Fibroblast of mammary gland (primary cell): ENCODE measurements around the gene TXNIP.

ENCODE experiments used
- DNase-seq: peaks from one replicate; pipeline ENCODE4 v3.0.0-alpha.2; 2010; ENCODE audit warnings: low read depth
- H3K4me3 ChIP-seq: 2 replicates; pipeline ENCODE4 v1.5.1; 2011; ENCODE audit warnings: low read depth, mild to moderate bottlenecking, low read length, moderate library complexity; ENCODE audit not compliant: control insufficient read depth
- TF ChIP-seq, protein P1 (sequence below): conservative IDR thresholded peaks from 2 replicates; pipeline ENCODE4 v1.5.1; 2011; ENCODE audit warnings: low read depth, low read length, inconsistent platforms; ENCODE audit not compliant: control insufficient read depth, insufficient read depth

Gene TXNIP

DNA sequence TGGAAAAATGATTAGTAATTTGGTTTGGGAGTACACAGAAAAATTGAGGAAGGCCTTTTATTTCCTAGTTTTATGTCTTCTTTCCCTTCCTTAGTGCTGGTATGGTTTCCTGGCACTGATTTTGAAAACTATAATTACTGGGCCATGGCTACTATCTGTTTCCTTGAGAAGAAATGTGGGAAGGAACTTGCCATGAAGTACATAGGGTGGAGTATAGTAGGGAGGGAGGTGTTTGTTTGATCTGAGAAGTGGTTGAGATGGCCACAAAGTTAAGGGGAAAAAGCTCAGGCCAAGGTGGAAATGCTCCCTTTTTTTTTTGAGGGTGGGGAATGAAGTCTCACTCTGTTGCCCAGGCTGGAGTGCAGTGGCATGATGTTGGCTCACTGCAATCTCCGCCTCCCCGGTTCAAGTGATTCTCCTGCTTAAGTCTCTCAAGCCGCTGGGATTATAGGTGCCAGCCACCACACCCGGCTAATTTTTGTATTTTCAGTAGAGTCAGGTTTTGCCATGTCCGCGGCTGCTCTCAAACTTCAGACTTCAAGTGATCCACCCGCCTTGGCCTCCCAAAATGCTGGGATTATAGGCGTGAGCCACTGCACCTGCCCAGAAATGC is 13.9 kb upstream of the TXNIP start:
- DNase-seq, result no peak
- TF ChIP-seq, protein P1, sequence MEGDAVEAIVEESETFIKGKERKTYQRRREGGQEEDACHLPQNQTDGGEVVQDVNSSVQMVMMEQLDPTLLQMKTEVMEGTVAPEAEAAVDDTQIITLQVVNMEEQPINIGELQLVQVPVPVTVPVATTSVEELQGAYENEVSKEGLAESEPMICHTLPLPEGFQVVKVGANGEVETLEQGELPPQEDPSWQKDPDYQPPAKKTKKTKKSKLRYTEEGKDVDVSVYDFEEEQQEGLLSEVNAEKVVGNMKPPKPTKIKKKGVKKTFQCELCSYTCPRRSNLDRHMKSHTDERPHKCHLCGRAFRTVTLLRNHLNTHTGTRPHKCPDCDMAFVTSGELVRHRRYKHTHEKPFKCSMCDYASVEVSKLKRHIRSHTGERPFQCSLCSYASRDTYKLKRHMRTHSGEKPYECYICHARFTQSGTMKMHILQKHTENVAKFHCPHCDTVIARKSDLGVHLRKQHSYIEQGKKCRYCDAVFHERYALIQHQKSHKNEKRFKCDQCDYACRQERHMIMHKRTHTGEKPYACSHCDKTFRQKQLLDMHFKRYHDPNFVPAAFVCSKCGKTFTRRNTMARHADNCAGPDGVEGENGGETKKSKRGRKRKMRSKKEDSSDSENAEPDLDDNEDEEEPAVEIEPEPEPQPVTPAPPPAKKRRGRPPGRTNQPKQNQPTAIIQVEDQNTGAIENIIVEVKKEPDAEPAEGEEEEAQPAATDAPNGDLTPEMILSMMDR, result no peak
- H3K4me3 ChIP-seq, result no peak overlapping the region

DNA sequence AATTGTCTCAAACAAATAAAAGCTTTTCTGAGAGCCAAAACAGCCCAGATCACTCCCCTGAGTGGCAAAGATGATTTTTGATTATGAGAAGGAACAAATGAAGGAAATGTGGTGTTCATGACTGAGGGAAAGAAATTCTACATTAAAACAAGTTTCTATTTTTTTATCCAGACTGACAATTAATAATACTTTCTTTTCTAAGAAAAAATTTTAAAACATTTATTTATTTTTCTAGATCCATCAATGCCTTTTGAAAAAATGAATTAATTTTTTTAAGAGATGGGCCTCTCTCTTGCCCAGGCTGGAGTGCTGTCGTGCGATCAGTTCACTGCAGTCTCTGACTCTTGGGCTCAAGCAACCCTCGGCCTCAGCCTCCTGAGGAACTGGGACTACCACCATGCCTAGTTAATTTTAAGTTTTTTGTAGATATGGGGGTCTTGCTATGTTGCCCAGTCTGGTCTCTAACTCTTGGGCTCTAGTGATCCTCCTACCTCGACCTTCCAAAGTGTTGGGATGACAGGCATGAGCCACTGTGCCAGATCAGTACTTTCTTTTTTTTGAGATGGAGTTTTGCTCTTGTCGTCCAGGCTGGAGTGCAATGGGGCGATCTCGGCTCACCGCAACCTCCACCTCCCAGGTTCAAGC is 11.2 kb upstream of the TXNIP start:
- H3K4me3 ChIP-seq, result no peak overlapping the region
- TF ChIP-seq, protein P1, result no peak
- no peak for DNase-seq

DNA sequence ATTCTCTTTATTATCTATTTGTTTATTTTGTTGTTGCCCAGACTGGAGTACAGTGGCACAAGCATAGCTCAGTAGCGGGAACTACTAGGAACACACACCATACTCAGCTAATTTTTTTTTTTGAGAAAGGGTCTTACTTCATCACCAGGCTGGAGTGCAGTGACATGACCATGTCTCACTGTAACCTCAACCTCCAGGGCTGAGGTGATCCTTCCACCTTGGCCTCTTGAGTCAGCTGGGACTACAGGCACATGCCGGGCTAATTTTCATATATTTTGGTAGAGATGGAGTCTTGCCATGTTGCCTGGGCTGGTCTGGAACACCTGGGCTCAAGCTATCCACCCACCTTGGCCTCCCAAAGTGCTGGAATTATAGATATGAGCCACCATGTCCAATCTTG is 5.3 kb upstream of the TXNIP start:
- no peak overlapping the region for H3K4me3 ChIP-seq
- TF ChIP-seq, protein P1, result no peak
- DNase-seq, result no peak

DNA sequence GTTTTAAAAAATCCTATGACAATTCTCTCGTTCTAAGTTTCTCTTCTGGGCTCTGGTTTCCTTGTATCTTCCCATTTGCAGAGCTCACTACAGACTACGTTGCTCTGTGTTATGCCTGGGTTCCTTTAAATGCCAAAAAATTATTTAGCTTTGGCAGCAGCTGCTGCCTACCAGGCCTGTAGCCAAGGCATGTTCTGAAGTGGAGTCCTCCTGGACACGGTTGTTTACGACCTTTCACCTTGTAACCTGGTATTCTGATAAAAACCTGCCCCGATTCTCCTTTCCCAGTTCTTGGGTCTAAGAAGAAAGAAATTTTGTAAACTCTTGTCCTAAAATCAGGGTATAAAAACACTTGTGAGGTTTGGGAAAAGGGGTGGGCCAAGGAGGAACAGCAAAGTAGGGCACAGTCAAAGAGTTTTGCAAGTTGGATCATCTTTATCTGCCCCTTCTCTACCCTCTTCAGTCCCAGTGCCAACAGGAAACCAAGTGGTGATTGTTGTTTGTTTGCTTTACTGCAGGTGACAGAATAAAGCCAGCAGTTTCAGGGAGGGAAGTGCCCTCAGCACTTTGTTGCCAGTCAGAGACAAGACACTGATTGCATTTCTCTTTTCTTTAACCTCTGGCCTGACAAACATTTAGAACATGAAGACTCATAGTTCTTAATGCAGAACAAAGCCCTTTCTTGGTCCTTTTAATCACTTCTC is 3.1 kb upstream of the TXNIP start:
- DNase-seq, result peak; percentile 28
- no peak overlapping the region for H3K4me3 ChIP-seq
- TF ChIP-seq, protein P1, result no peak

DNA sequence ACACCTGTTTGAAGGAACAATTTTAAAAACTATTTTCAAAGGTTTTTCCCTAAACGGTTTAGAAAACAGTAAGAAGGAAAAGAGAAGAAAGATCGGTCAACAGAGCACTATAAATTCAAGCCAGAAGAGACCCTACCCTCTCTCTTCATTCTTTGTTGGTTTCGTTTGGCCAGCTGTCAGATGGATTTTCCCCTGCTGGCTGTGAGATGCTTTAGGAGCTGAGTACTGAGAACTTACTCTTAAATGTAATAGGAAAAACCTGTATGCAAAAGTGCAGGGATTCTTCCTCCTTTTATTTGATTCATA is 1.3 kb upstream of the TXNIP start:
- DNase-seq, result no peak
- TF ChIP-seq, protein P1, result no peak

GRCh38 chr1:145997016-145997717 is 788 bp upstream of the TXNIP start:
- TF ChIP-seq, protein P1, result no peak
- peak overlapping the region; percentile 90 for H3K4me3 ChIP-seq
- DNase-seq, result peak; percentile 48

More for the DNA sequence above, 1.3 kb upstream of the TXNIP start:
- H3K4me3 ChIP-seq, result no peak overlapping the region
